ENCODE measurements around the gene LILRB4.
"Not testable (repeated sequence)": the region's sequence is repeated elsewhere in the genome, so short reads cannot be mapped to it uniquely, and the experiment has no call there.

The LILRB4 gene

DNA sequence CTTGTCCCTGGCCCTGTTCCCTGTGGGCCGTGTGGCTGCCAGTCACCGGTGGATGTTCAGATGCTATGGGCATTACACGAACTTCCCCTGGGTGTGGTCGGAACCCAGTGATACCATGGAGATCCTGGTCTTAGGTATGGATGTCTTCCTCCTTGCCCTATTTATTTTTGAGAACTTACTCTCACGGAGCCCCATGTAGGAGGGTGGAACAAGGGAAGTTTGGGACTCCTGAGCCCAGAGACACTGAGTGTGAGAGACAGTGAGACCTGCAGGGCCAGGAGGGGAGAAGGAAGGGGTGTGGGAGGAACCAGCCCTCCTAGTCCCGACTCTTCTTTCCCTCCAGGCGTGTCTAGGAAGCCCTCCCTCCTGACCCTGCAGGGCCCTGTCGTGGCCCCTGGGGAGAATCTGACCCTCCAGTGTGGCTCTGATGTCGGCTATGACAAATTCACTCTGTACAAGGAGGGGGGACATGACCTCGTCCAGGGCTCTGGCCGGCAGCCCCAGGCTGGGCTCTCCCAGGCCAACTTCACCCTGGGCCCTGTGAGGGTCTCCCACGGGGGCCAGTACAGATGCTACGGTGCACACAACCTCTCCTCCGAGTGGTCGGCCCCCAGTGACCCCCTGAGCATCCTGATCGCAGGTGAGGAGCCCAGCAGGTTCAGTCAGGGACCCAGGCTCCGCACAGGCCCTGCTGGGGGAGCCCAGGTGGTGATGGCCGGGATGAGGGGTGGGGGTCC, 46.6 kb downstream of the LILRB4 start:
- H3K4me1 ChIP-seq (ENCODE audit: insufficient read depth, poor library complexity, severe bottlenecking), result no peaks in the 10 kb centered on the region
- ATAC-seq (ENCODE audit: low read depth) (no peak), DNase-seq (ENCODE audit: low spot score) (no peak)
- H3K9me3 ChIP-seq (ENCODE audit: severe bottlenecking), result no peaks in the 10 kb centered on the region
- no peaks in the 10 kb centered on the region for H3K36me3 ChIP-seq (ENCODE audit: low read depth)
- TF ChIP-seq, protein P1, sequence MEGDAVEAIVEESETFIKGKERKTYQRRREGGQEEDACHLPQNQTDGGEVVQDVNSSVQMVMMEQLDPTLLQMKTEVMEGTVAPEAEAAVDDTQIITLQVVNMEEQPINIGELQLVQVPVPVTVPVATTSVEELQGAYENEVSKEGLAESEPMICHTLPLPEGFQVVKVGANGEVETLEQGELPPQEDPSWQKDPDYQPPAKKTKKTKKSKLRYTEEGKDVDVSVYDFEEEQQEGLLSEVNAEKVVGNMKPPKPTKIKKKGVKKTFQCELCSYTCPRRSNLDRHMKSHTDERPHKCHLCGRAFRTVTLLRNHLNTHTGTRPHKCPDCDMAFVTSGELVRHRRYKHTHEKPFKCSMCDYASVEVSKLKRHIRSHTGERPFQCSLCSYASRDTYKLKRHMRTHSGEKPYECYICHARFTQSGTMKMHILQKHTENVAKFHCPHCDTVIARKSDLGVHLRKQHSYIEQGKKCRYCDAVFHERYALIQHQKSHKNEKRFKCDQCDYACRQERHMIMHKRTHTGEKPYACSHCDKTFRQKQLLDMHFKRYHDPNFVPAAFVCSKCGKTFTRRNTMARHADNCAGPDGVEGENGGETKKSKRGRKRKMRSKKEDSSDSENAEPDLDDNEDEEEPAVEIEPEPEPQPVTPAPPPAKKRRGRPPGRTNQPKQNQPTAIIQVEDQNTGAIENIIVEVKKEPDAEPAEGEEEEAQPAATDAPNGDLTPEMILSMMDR (IDR thresholded peaks at IDR 0.05; ENCODE audit: poor library complexity, severe bottlenecking), result no peak
- no peak overlapping the region for H3K4me3 ChIP-seq (ENCODE audit: severe bottlenecking)
- H3K27ac ChIP-seq (ENCODE audit: poor library complexity, severe bottlenecking), result no peak overlapping the region
- H3K27me3 ChIP-seq (ENCODE audit: insufficient read depth, poor library complexity, severe bottlenecking), result no peaks in the 10 kb centered on the region

DNA sequence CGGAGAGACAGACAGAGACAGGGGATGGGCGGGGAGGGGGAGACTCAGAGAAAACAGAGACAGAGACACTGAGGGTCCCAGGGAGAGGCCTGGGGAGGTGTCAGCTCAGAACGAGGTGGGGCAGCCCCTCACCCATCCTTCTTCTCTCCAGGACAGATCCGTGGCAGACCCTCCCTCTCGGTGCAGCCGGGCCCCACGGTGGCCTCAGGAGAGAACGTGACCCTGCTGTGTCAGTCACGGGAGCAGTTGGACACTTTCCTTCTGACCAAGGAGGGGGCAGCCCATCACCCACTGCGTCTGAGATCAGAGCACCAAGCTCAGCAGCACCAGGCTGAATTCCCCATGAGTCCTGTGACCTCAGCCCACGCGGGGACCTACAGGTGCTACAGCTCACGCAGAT, 47.2 kb downstream of the LILRB4 start:
- DNase-seq (ENCODE audit: low spot score), result not testable (repeated sequence)

More for the DNA sequence above, 47.2 kb downstream of the LILRB4 start:
- H3K36me3 ChIP-seq (ENCODE audit: low read depth); H3K9me3 ChIP-seq (ENCODE audit: severe bottlenecking); H3K4me3 ChIP-seq (ENCODE audit: severe bottlenecking); ATAC-seq (ENCODE audit: low read depth); H3K27ac ChIP-seq (ENCODE audit: poor library complexity, severe bottlenecking); H3K4me1 ChIP-seq (ENCODE audit: insufficient read depth, poor library complexity, severe bottlenecking); H3K27me3 ChIP-seq (ENCODE audit: insufficient read depth, poor library complexity, severe bottlenecking): not testable (repeated sequence)
